ENCODE results near the gene ADGRA1.

The ADGRA1 gene

GRCh38 chr10:133114726-133115452 is 27.2 kb downstream of the ADGRA1 start:
- DNase-seq: no peak

GRCh38 chr10:133115453-133115842 is 27.7 kb downstream of the ADGRA1 start:
- no peak for DNase-seq

GRCh38 chr10:133115976-133116375 is 28.3 kb downstream of the ADGRA1 start:
- no peak for DNase-seq

- DNase-seq: no peak
These were observed 28.7 kb downstream of the ADGRA1 start for GRCh38 chr10:133116455-133116854.

GRCh38 chr10:133117036-133117687 is 29.4 kb downstream of the ADGRA1 start:
- DNase-seq: no peak

- DNase-seq: no peak
These were observed 30.0 kb downstream of the ADGRA1 start for GRCh38 chr10:133117688-133118071.

- no peak for DNase-seq
These were observed 33.8 kb downstream of the ADGRA1 start for GRCh38 chr10:133121479-133121878.

- DNase-seq: no peak
These were observed 34.6 kb downstream of the ADGRA1 start for GRCh38 chr10:133122171-133122935.

- no peak for DNase-seq
These were observed 35.5 kb downstream of the ADGRA1 start for GRCh38 chr10:133123050-133123745.

- DNase-seq: no peak
These were observed 36.1 kb downstream of the ADGRA1 start for GRCh38 chr10:133123746-133124356.

GRCh38 chr10:133124357-133125211 is 36.9 kb downstream of the ADGRA1 start:
- DNase-seq: no peak

GRCh38 chr10:133125901-133126300 is 38.2 kb downstream of the ADGRA1 start:
- no peak for DNase-seq

GRCh38 chr10:133126431-133127290 is 38.9 kb downstream of the ADGRA1 start:
- DNase-seq: no peak

- peak in 1 of 2 donors; percentile 18 for DNase-seq
These were observed 39.8 kb downstream of the ADGRA1 start for GRCh38 chr10:133127291-133128125.

- DNase-seq: no peak
These were observed 40.7 kb downstream of the ADGRA1 start for GRCh38 chr10:133128126-133129070.

GRCh38 chr10:133129071-133129858 is 41.5 kb downstream of the ADGRA1 start:
- no peak for DNase-seq

GRCh38 chr10:133129859-133130495 is 42.3 kb downstream of the ADGRA1 start:
- DNase-seq: no peak
